ENCODE measurements around the gene TMEM255B.

The TMEM255B gene

DNA sequence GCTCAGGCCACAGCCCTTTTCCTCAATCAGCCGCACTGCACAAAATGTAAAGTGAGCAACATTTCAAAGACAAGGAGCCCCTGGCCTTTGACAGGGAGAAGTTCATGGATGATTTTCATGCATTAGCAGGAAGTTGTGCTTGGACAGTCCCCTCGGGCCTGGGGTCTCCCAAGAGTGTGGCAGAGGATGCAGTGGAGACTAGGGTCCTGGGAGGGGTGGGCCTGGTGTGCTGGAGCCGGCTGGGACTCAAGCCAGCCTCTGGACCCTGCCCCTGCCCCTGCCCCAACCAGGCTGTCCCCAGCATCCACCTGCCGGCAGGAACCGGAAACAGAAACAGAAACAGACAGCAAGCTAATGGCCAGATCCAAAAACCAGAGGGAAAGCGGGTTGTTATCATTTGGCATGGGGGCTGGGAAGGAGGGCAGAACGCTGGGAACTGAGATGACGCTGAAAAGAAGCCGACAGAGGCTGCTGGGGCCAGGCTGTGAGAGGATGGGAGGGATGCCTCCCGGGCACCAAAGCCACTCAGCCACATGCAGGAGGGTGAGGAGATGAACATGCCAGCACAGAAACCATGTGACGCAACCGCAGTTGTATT is 102.5 kb downstream of the TMEM255B start:
- in situ Hi-C loops (cut with MboI; ENCODE audit: low pct_unique_long_range_greater_than_20kb, low sequenced_read_pairs), result no loop called here
- DNase-seq, result no peak

GRCh38 chr13:113862191-113862930 is 103.3 kb downstream of the TMEM255B start:
- no peak for DNase-seq
- in situ Hi-C loops (cut with MboI; ENCODE audit: low pct_unique_long_range_greater_than_20kb, low sequenced_read_pairs), result no loop called here

DNA sequence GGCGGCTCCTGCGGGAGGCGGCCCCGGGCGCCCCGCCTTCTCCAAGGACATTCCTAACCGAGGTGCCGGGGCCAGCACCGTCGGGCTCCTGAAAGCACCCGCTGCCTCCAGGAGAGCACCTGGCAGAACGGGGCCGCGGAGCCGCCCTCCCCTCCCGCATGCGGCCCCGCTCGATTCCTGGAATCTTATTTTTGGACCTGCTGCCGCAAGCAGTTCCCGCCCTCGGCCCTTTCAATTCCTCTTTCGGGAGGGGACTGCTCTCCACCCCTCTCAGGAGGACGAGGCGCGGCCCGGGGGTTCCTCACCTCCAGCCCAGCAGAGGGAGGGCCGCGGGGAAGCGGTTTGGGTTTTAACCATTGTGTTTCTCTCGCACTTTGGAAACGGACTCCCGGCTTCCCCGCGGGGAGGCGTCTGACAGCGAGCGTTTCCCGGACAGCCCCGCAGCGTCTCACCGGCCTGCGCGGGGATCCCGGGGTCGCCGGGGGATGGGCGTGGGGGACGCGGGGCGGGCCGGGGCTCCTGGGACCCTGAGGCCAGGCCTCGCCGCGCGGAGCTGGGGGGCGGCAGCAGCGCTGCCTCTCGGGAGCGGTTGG is 104.0 kb downstream of the TMEM255B start:
- peak; percentile 70 for DNase-seq
- in situ Hi-C loops (cut with MboI; ENCODE audit: low pct_unique_long_range_greater_than_20kb, low sequenced_read_pairs), result no loop called here

- DNase-seq, result peak; percentile 32
These were observed 104.7 kb downstream of the TMEM255B start, which contains the start of gene GAS6 for GRCh38 chr13:113863524-113864272. Gene GAS6 (minus strand): TSS chr13:113864076. CDS start chr13:113863920, 156 bp downstream.

GRCh38 chr13:113864273-113864890 is 105.4 kb downstream of the TMEM255B start:
- in situ Hi-C loops (cut with MboI; ENCODE audit: low pct_unique_long_range_greater_than_20kb, low sequenced_read_pairs), result no loop called here
- DNase-seq, result no peak

More at GRCh38 chr13:113863524-113864272, 104.7 kb downstream of the TMEM255B start, which contains the start of gene GAS6:
- in situ Hi-C loops (cut with MboI; ENCODE audit: low pct_unique_long_range_greater_than_20kb, low sequenced_read_pairs), result no loop called here

DNA sequence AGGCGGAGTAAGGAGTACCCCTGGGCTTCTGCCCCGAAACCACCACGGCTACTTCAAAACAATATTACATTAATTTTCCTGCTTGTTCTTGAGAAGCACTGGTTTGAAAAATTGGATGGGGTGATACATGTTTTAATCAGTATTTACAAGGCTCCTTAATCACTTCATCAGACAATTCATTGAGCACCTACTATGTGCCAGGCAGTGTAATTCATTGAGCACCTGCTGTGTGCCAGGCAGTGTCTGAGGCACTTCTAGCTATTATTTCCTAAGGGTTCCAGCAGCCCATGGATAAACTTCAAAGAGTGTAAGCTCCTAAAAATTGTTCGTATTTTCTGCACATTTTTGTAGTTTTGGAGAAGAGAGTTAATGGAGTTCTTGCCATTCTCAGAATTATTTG is 106.4 kb downstream of the TMEM255B start:
- in situ Hi-C loops (cut with MboI; ENCODE audit: low pct_unique_long_range_greater_than_20kb, low sequenced_read_pairs), result no loop called here

More for the DNA sequence above, 106.4 kb downstream of the TMEM255B start:
- DNase-seq, result no peak

All from KBM-7 (cell line).